Left lung (tissue), 10 donors: ENCODE results near the gene SV2B. TPM values are rescaled to one million over a fixed set of nuclear protein-coding genes. Genes with fewer than 3 reads are reported as not detected.
A peak's percentile ranks its signal among the peaks of the same experiment; 100 is the strongest.

ENCODE experiments used
- ATAC-seq: fragments of 200-7000 bp; cut with Tn5 transposase; one replicate; pipeline ENCODE4 v1.9.1; 2020; ENCODE audit warnings: moderate library complexity
- DNase-seq, 4 donors: peaks; one replicate each; pipeline ENCODE4 v3.0.0-alpha.2; 2013 to 2020
- H3K27ac ChIP-seq, 2 donors: fragments of 200-600 bp; sonication (generic) in 1 of 2; one replicate each; pipeline versions ENCODE4 v1.5.0 to v1.8.0; 2020 to 2021
- H3K27me3 ChIP-seq, 2 donors: fragments of 200-600 bp; sonication (generic) in 1 of 2; one replicate each; pipeline versions ENCODE4 v1.5.0 to v1.8.0; 2020 to 2021
- H3K36me3 ChIP-seq, 2 donors: fragments of 200-600 bp; sonication (generic) in 1 of 2; one replicate each; pipeline versions ENCODE4 v1.5.0 to v1.8.0; 2020 to 2021
- H3K4me1 ChIP-seq, 2 donors: fragments of 200-600 bp; one replicate each; pipeline ENCODE4 v1.8.0; 2021
- H3K4me3 ChIP-seq, 2 donors: fragments of 200-600 bp; sonication (generic) in 1 of 2; one replicate each; pipeline versions ENCODE4 v1.5.0 to v1.8.0; 2020 to 2021; ENCODE audit warnings: mild to moderate bottlenecking in 1 of 2
- H3K9me3 ChIP-seq, 2 donors: fragments of 200-600 bp; sonication (generic) in 1 of 2; one replicate each; pipeline versions ENCODE4 v1.5.0 to v1.8.0; 2020 to 2021
- CTCF ChIP-seq, 2 donors: fragments of 200-600 bp; sonication (generic) in 1 of 2; IDR thresholded peaks; one replicate each; pipeline versions ENCODE4 v1.5.0 to v1.8.0; 2021; ENCODE audit warnings: antibody characterized with exemption in 2 of 2
- intact Hi-C, 2 donors: fragments of 100-400 bp; cut with DNase I; formaldehyde crosslinking; loops; one replicate each; pipeline versions ENCODE4 v1.11.2 to v1.14.2; 2022
- polyA plus RNA-seq, 6 donors: library from polyadenylated mRNA; unstranded; fragments of 120-200 nt; gene quantifications; one replicate each; pipeline ENCODE4 v1.2.1, GENCODE V29; 2013; ENCODE audit not compliant: insufficient read length in 6 of 6
- total RNA-seq, 2 donors: library from RNA; stranded (reverse); fragmentation: NEBNext Ultra II Directional; extraction: Animal tissue kit (Norgen Biotek cat#: 25700); gene quantifications; one replicate each; pipeline ENCODE4 v1.2.1, GENCODE V29; 2021
- donor health status: DM: no; HTN: yes; CAD: no.
- donor health status: DM: no; HTN: no; CAD: no.

Gene SV2B
- total and polyA plus RNA-seq, 8 donors, result 0.58 to 3.2 (median 1.4) TPM

- H3K27me3 ChIP-seq, result peaks cover 0 to 12% of the 10 kb centered on the region in 2 donors
- no peaks in the 10 kb centered on the region for H3K36me3 ChIP-seq
- peaks cover 0 to 3% of the 10 kb centered on the region in 2 donors for H3K4me1 ChIP-seq
- TF ChIP-seq CTCF (IDR thresholded peaks at IDR 0.05), result no peak
- intact Hi-C loops, result no loop called here
- no peak overlapping the region for H3K4me3 ChIP-seq
- DNase-seq (no peak), ATAC-seq (no peak)
- H3K27ac ChIP-seq, result no peak overlapping the region
- no peaks in the 10 kb centered on the region for H3K9me3 ChIP-seq
These were observed 157.8 kb downstream of the SV2B start for GRCh38 chr15:91257746-91258414.

- no peaks in the 10 kb centered on the region for H3K36me3 ChIP-seq
- DNase-seq (no peak), ATAC-seq (no peak)
- H3K4me3 ChIP-seq, result no peak overlapping the region
- peaks cover 0 to 12% of the 10 kb centered on the region in 2 donors for H3K27me3 ChIP-seq
- intact Hi-C loops, result no loop called here
- H3K9me3 ChIP-seq, result no peaks in the 10 kb centered on the region
- H3K4me1 ChIP-seq, result peaks cover 0 to 4% of the 10 kb centered on the region in 2 donors
- H3K27ac ChIP-seq, result no peak overlapping the region
- TF ChIP-seq CTCF (IDR thresholded peaks at IDR 0.05), result no peak
These were observed 158.3 kb downstream of the SV2B start for GRCh38 chr15:91258415-91258759.

GRCh38 chr15:91259077-91259476 is 159.0 kb downstream of the SV2B start:
- Histone ChIP-seq H3K4me3 (no peak overlapping the region), H3K36me3 (no peaks in the 10 kb centered on the region), H3K4me1 (peaks cover 0 to 10% of the 10 kb centered on the region in 2 donors), H3K9me3 (no peaks in the 10 kb centered on the region), H3K27ac (no peak overlapping the region), H3K27me3 (peaks cover 0 to 12% of the 10 kb centered on the region in 2 donors)
- DNase-seq, result no peak
- no peak for ATAC-seq
- intact Hi-C loops, result no loop called here
- no peak for TF ChIP-seq CTCF (IDR thresholded peaks at IDR 0.05)

- ATAC-seq (no peak), DNase-seq (no peak)
- H3K4me3 ChIP-seq, result no peak overlapping the region
- intact Hi-C loops, result loop anchor here in 1 of 2 donors (10.0 kb wide), 1 partner anchor 207 kb away; no protein-coding TSS in a partner anchor
- H3K9me3 ChIP-seq, result no peaks in the 10 kb centered on the region
- H3K36me3 ChIP-seq, result no peaks in the 10 kb centered on the region
- no peak overlapping the region for H3K27ac ChIP-seq
- H3K4me1 ChIP-seq, result peaks cover 0 to 21% of the 10 kb centered on the region in 2 donors
- H3K27me3 ChIP-seq, result peaks cover 0 to 12% of the 10 kb centered on the region in 2 donors
- no peak for TF ChIP-seq CTCF (IDR thresholded peaks at IDR 0.05)
These were observed 161.3 kb downstream of the SV2B start for GRCh38 chr15:91261345-91261744.

GRCh38 chr15:91263632-91264531 is 163.8 kb downstream of the SV2B start:
- Histone ChIP-seq H3K9me3 (no peaks in the 10 kb centered on the region), H3K27me3 (peaks cover 0 to 11% of the 10 kb centered on the region in 2 donors), H3K4me3 (no peak overlapping the region), H3K36me3 (no peaks in the 10 kb centered on the region), H3K4me1 (peaks cover 0 to 21% of the 10 kb centered on the region in 2 donors), H3K27ac (peak overlapping the region in 1 of 2 donors; percentile 55)
- intact Hi-C loops, result loop anchor here in 1 of 2 donors (10.0 kb wide), 1 partner anchor 209 kb away; no protein-coding TSS in a partner anchor
- DNase-seq (no peak), ATAC-seq (peak; percentile 58)
- no peak for TF ChIP-seq CTCF (IDR thresholded peaks at IDR 0.05)
